Mucosa of descending colon (tissue), 3 donors: ENCODE data around the gene MPP7. TPM values are rescaled to one million over a fixed set of nuclear protein-coding genes. Genes with fewer than 3 reads are reported as not detected.

ENCODE experiments used
- ATAC-seq: fragments of 200-7000 bp; cut with Tn5 transposase; one replicate; pipeline ENCODE4 v1.9.1; 2020; ENCODE audit warnings: mild to moderate bottlenecking, moderate library complexity
- DNase-seq, 3 donors: peaks; one replicate each; pipeline ENCODE4 v3.0.0-alpha.2; 2020
- H3K36me3 ChIP-seq: fragments of 200-600 bp; one replicate; pipeline ENCODE4 v1.8.0; 2021; ENCODE audit warnings: low read depth, mild to moderate bottlenecking
- H3K4me1 ChIP-seq: fragments of 200-600 bp; one replicate; pipeline ENCODE4 v1.8.0; 2021; ENCODE audit warnings: low read depth, mild to moderate bottlenecking
- H3K4me3 ChIP-seq: fragments of 200-600 bp; one replicate; pipeline ENCODE4 v1.8.0; 2021; ENCODE audit warnings: mild to moderate bottlenecking
- H3K9me3 ChIP-seq: fragments of 200-600 bp; one replicate; pipeline ENCODE4 v1.8.0; 2021; ENCODE audit warnings: mild to moderate bottlenecking
- intact Hi-C, 2 donors: fragments of 100-400 bp; cut with DNase I in 1 of 2; cut with micrococcal nuclease in 1 of 2; formaldehyde crosslinking; loops; one replicate each; pipeline versions ENCODE4 v1.11.0 to v1.11.1; 2022; cut with DNase I, micrococcal nuclease
- total RNA-seq, 3 donors: library from RNA; stranded (reverse); fragmentation: NEBNext Ultra II Directional in 2 of 3; extraction: Animal tissue kit (Norgen Biotek cat#: 25700) in 2 of 3; gene quantifications; one replicate each; pipeline versions ENCODE4 v1.2.1 to v1.2.4, GENCODE V29; 2021 to 2023
- TF ChIP-seq, protein P1 (sequence below): fragments of 200-600 bp; IDR thresholded peaks from one replicate; pipeline ENCODE4 v1.8.0; 2022; ENCODE audit warnings: antibody characterized with exemption, mild to moderate bottlenecking
- donor health status: DM: no; HTN: no; CAD: no; lungs with moderate emphysema.
- donor health status: DM: no; HTN: no; CAD: no.
- donor health status: DM: no; HTN: yes; CAD: no.

The MPP7 gene
- total RNA-seq, 3 donors from 2014 or later, result 32.7 to 45.8 (median 38.7) TPM

DNA sequence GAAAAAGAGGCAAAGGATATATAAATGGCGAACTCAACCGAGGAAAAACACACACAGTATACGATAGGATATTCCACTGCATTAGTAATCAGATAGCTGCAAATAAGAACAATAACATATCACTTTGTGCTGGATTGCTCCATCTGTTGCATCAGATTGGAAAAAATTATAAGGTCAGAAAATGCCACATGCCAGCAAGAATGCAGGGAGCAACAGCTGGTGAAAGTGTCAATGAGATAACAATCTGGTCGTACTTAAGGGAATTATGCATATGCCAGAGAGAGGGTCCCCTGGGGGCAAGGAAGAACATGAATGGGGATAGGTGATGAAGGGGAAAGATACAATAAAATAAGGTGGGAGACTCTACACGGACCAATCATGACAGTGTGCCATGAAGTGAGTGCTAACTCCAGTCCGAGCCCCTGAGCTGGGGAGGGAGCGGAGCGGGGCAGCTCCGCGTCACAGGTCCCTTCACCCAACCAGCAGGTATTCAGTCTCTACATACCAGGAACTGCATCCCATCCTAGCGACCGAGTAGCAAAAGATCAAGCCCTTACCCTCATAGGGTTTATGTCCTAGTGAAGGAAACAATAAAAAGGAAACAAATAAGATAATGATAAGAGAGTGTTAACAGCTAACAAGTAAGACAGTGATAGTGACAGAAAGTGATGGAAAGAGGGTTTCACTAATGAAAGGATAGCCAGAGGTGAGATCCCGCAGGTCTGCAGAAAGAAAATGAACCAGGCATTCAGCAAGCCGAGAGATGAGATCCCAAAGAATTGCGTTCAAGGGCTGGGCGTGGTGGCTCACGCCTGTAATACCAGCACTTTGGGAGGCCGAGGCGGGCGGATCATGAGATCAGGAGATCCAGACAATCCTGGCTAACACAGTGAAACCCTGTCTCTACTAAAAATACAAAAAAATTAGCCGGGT, 9.4 kb downstream of the MPP7 start:
- no peak for ATAC-seq
- no peak for DNase-seq
- TF ChIP-seq, protein P1, sequence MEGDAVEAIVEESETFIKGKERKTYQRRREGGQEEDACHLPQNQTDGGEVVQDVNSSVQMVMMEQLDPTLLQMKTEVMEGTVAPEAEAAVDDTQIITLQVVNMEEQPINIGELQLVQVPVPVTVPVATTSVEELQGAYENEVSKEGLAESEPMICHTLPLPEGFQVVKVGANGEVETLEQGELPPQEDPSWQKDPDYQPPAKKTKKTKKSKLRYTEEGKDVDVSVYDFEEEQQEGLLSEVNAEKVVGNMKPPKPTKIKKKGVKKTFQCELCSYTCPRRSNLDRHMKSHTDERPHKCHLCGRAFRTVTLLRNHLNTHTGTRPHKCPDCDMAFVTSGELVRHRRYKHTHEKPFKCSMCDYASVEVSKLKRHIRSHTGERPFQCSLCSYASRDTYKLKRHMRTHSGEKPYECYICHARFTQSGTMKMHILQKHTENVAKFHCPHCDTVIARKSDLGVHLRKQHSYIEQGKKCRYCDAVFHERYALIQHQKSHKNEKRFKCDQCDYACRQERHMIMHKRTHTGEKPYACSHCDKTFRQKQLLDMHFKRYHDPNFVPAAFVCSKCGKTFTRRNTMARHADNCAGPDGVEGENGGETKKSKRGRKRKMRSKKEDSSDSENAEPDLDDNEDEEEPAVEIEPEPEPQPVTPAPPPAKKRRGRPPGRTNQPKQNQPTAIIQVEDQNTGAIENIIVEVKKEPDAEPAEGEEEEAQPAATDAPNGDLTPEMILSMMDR, result no peak
- Histone ChIP-seq H3K4me3 (no peak overlapping the region), H3K9me3 (no peaks in the 10 kb centered on the region), H3K4me1 (no peaks in the 10 kb centered on the region), H3K36me3 (no peaks in the 10 kb centered on the region)
- intact Hi-C loops, result no loop called here

DNA sequence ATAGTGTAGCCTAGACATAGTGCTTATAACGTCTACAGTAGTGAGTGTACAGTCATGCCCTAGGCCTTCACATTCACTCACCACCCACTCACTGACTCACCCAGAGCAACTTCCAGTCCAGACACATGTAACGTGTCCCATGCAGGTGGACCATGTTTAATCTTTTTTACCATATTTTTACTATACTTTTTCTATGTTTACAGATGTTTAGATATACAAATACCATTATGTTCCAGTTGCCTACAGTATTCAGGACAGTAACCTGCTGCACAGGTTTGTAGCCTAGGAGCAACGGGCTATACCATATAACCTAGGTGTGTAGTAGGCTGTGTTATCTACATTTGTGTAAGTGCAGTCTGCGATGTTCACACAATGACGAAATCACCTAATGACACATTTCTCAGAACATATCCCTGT, 11.0 kb downstream of the MPP7 start:
- intact Hi-C loops, result no loop called here
- Histone ChIP-seq H3K9me3 (no peaks in the 10 kb centered on the region), H3K4me1 (no peaks in the 10 kb centered on the region), H3K36me3 (no peaks in the 10 kb centered on the region), H3K4me3 (no peak overlapping the region)
- no peak for DNase-seq
- TF ChIP-seq, protein P1, result no peak
- ATAC-seq, result peak; percentile 73

GRCh38 chr10:28285816-28286215, 17.0 kb downstream of the MPP7 start:
- H3K36me3 ChIP-seq, result no peaks in the 10 kb centered on the region
- TF ChIP-seq, protein P1, result no peak

GRCh38 chr10:28284126-28284525, 18.7 kb downstream of the MPP7 start:
- Histone ChIP-seq H3K4me1 (no peaks in the 10 kb centered on the region), H3K4me3 (no peak overlapping the region), H3K36me3 (no peaks in the 10 kb centered on the region), H3K9me3 (no peaks in the 10 kb centered on the region)
- ATAC-seq (peak; percentile 60), DNase-seq (no peak)
- intact Hi-C loops, result no loop called here
- TF ChIP-seq, protein P1, result no peak

More at GRCh38 chr10:28285816-28286215, 17.0 kb downstream of the MPP7 start:
- DNase-seq, result no peak
- Histone ChIP-seq H3K9me3 (no peaks in the 10 kb centered on the region), H3K4me1 (no peaks in the 10 kb centered on the region), H3K4me3 (no peak overlapping the region)
- no peak for ATAC-seq
- intact Hi-C loops, result no loop called here

GRCh38 chr10:28283251-28283650, 19.6 kb downstream of the MPP7 start:
- Histone ChIP-seq H3K4me3 (no peak overlapping the region), H3K9me3 (no peaks in the 10 kb centered on the region), H3K4me1 (no peaks in the 10 kb centered on the region), H3K36me3 (no peaks in the 10 kb centered on the region)
- TF ChIP-seq, protein P1, result no peak
- intact Hi-C loops, result no loop called here
- no peak for ATAC-seq
- no peak for DNase-seq
